NCI-H2196 (cell line): ENCODE measurements around the gene LRRN2.
A peak's percentile ranks its signal among the peaks of the same experiment; 100 is the strongest.
"Not testable (repeated sequence)": the region's sequence is repeated elsewhere in the genome, so short reads cannot be mapped to it uniquely, and the experiment has no call there.

Experiments
- DNase-seq: peaks from one replicate; lab custom pipeline; 2025; ENCODE audit not compliant: unreplicated experiment; lab: John Stamatoyannopoulos, UW

LRRN2 gene

GRCh38 chr1:204685236-204686006 lies at the start of gene LRRN2:
Gene LRRN2 (minus strand): TSS chr1:204685738. CDS start chr1:204619992, 65,746 bp downstream.
- peak; percentile 32 for DNase-seq

- DNase-seq = no peak
Observed at GRCh38 chr1:204735042-204735441, 49.5 kb upstream of the LRRN2 start.

- no peak for DNase-seq
Observed at GRCh38 chr1:204733869-204734596, 48.5 kb upstream of the LRRN2 start.

- DNase-seq = no peak
Observed at GRCh38 chr1:204733289-204733688, 47.8 kb upstream of the LRRN2 start.

GRCh38 chr1:204731985-204732575 lies 46.5 kb upstream of the LRRN2 start:
- no peak for DNase-seq

- no peak for DNase-seq
Observed at GRCh38 chr1:204731509-204731908, 46.0 kb upstream of the LRRN2 start.

GRCh38 chr1:204730826-204731459 lies 45.4 kb upstream of the LRRN2 start:
- DNase-seq = no peak

GRCh38 chr1:204729516-204729915 lies 44.0 kb upstream of the LRRN2 start:
- DNase-seq = no peak

- DNase-seq = no peak
Observed at GRCh38 chr1:204728456-204728855, 42.9 kb upstream of the LRRN2 start.

GRCh38 chr1:204728045-204728444 lies 42.5 kb upstream of the LRRN2 start:
- DNase-seq = no peak

- DNase-seq = not testable (repeated sequence)
Observed at GRCh38 chr1:204727438-204727837, 41.9 kb upstream of the LRRN2 start.

GRCh38 chr1:204726478-204726877 lies 40.9 kb upstream of the LRRN2 start:
- no peak for DNase-seq

GRCh38 chr1:204725821-204726448 lies 40.4 kb upstream of the LRRN2 start:
- peak; percentile 40 for DNase-seq

- peak; percentile 87 for DNase-seq
Observed at GRCh38 chr1:204723131-204723787, 37.7 kb upstream of the LRRN2 start.

- DNase-seq = no peak
Observed at GRCh38 chr1:204721373-204722055, 36.0 kb upstream of the LRRN2 start.

- DNase-seq = no peak
Observed at GRCh38 chr1:204716660-204717059, 31.1 kb upstream of the LRRN2 start.

GRCh38 chr1:204714861-204715511 lies 29.4 kb upstream of the LRRN2 start:
- no peak for DNase-seq

GRCh38 chr1:204714194-204714860 lies 28.8 kb upstream of the LRRN2 start:
- no peak for DNase-seq

- no peak for DNase-seq
Observed at GRCh38 chr1:204713541-204713940, 28.0 kb upstream of the LRRN2 start.
